AG04450 (cell line): ENCODE results near the gene NELFB. TPM values are rescaled to one million over a fixed set of nuclear protein-coding genes. Genes with fewer than 3 reads are reported as not detected.
A peak's percentile ranks its signal among the peaks of the same experiment; 100 is the strongest.

Experiments used
- CTCF ChIA-PET: fragments of 300-600, 350-600 bp; formaldehyde crosslinking; extraction: SDS; loops from one replicate; lab custom pipeline; 2022; ENCODE audit warnings: antibody characterized with exemption, inconsistent platforms; lab: Charles Lee
- POLR2A ChIA-PET: fragments of 350-600 bp; formaldehyde crosslinking; extraction: SDS; loops from one replicate; lab custom pipeline; 2021; ENCODE audit warnings: antibody characterized with exemption, inconsistent platforms; lab: Yijun Ruan, JAX
- DNase-seq: peaks from one replicate; pipeline ENCODE4 v3.0.0-alpha.2; 2011; ENCODE audit warnings: low read depth, low spot score
- H3K27ac ChIP-seq: one replicate; pipeline ENCODE4 v1.5.1; 2012; ENCODE audit warnings: low read depth, low read length, control low read depth
- H3K27me3 ChIP-seq: one replicate; pipeline ENCODE4 v1.6.0; 2012; ENCODE audit warnings: low read length; ENCODE audit not compliant: control insufficient read depth, insufficient read depth
- H3K4me3 ChIP-seq: 2 replicates; pipeline ENCODE4 v1.5.1; 2011; ENCODE audit warnings: mild to moderate bottlenecking, low read depth, low read length, control low read depth
- H3K9me3 ChIP-seq: 2 replicates; pipeline ENCODE4 v1.5.1; 2012; ENCODE audit warnings: low read length; ENCODE audit not compliant: control insufficient read depth, insufficient read depth
- CTCF ChIP-seq: IDR thresholded peaks from 2 replicates; pipeline ENCODE4 v1.5.1; 2011; ENCODE audit warnings: low read depth, low read length, control low read depth, inconsistent platforms
- polyA plus RNA-seq: library from polyadenylated mRNA; depleted of rRNA; stranded (reverse); fragments of >200 nt; gene quantifications from 2 replicates; pipeline ENCODE4 v1.2.3, GENCODE V29; 2011

The NELFB gene
- polyA plus RNA-seq, 1 experiment = 27.1 TPM

GRCh38 chr9:137294681-137295237 is 39.6 kb downstream of the NELFB start:
- CTCF ChIA-PET = no interaction called here
- peak; percentile 28; the same call in 1 of the 2 replicates for TF ChIP-seq CTCF
- no peak overlapping the region for H3K4me3 ChIP-seq
- POLR2A ChIA-PET = interaction anchor here (0.5 to 1.3 kb wide), 3 partner anchors 54 to 227 kb away, joined by 3 to 4 read pairs (median 4); partner anchors contain the start of gene TUBB4B
- H3K9me3 ChIP-seq = peaks cover 11% of the 10 kb centered on the region
- no peak overlapping the region for H3K27ac ChIP-seq
- peaks cover 36% of the 10 kb centered on the region for H3K27me3 ChIP-seq
- no peak for DNase-seq

- H3K4me3 ChIP-seq = no peak overlapping the region
- ChIA-PET POLR2A (no interaction called here), CTCF (interaction anchor here (2.0 kb wide), 1 partner anchor 8 kb away, joined by 6 read pairs; no protein-coding TSS in a partner anchor)
- no peak overlapping the region for H3K27ac ChIP-seq
- no peak for DNase-seq
- peaks cover 39% of the 10 kb centered on the region for H3K27me3 ChIP-seq
- H3K9me3 ChIP-seq = peaks cover 11% of the 10 kb centered on the region
- 0 out of 2 replicates have a peak, but pooled peaks have one; percentile 23 for TF ChIP-seq CTCF
Observed at GRCh38 chr9:137295238-137295811, 40.2 kb downstream of the NELFB start.

- CTCF ChIA-PET = interaction anchor here (1.1 to 2.0 kb wide), 2 partner anchors 9 to 110 kb away, joined by 3 to 6 read pairs; no protein-coding TSS in a partner anchor
- POLR2A ChIA-PET = no interaction called here
- peaks cover 11% of the 10 kb centered on the region for H3K9me3 ChIP-seq
- H3K27me3 ChIP-seq = peaks cover 39% of the 10 kb centered on the region
- no peak overlapping the region for H3K4me3 ChIP-seq
- no peak for TF ChIP-seq CTCF
- H3K27ac ChIP-seq = no peak overlapping the region
- no peak for DNase-seq
Observed at GRCh38 chr9:137295849-137296669, 40.9 kb downstream of the NELFB start.

- POLR2A ChIA-PET = no interaction called here
- Histone ChIP-seq H3K9me3 (peaks cover 11% of the 10 kb centered on the region), H3K4me3 (no peak overlapping the region), H3K27me3 (peaks cover 39% of the 10 kb centered on the region), H3K27ac (no peak overlapping the region)
- no peak for DNase-seq
- TF ChIP-seq CTCF = no peak
- CTCF ChIA-PET = interaction anchor here (0.5 to 2.0 kb wide), 4 partner anchors 10 to 802 kb away, joined by 3 to 6 read pairs (median 4); no protein-coding TSS in a partner anchor
Observed at GRCh38 chr9:137296670-137297664, 41.8 kb downstream of the NELFB start.
